DMS53 (cell line): ENCODE measurements around the gene FAM241B.

Source experiments
- DNase-seq: peaks from one replicate; lab custom pipeline; 2025; lab: John Stamatoyannopoulos, UW

The FAM241B gene

GRCh38 chr10:69666756-69667155 lies 36.7 kb downstream of the FAM241B start:
- no peak for DNase-seq

GRCh38 chr10:69668721-69669120 lies 38.7 kb downstream of the FAM241B start:
- no peak for DNase-seq

- DNase-seq: no peak
These were observed 39.4 kb downstream of the FAM241B start for GRCh38 chr10:69669409-69669808.

- DNase-seq: no peak
These were observed 43.5 kb downstream of the FAM241B start for GRCh38 chr10:69673521-69673920.

GRCh38 chr10:69674786-69675185 lies 44.7 kb downstream of the FAM241B start:
- no peak for DNase-seq

GRCh38 chr10:69676301-69676700 lies 46.3 kb downstream of the FAM241B start:
- no peak for DNase-seq

- no peak for DNase-seq
These were observed 48.1 kb downstream of the FAM241B start for GRCh38 chr10:69677985-69678654.

- no peak for DNase-seq
These were observed 49.7 kb downstream of the FAM241B start for GRCh38 chr10:69679736-69680135.

- no peak for DNase-seq
These were observed 50.6 kb downstream of the FAM241B start for GRCh38 chr10:69680610-69681009.

GRCh38 chr10:69681436-69681835 lies 51.4 kb downstream of the FAM241B start:
- no peak for DNase-seq

- no peak for DNase-seq
These were observed 53.0 kb downstream of the FAM241B start for GRCh38 chr10:69682955-69683474.
